ENCODE data around the gene CCDC201. TPM values are rescaled to one million over a fixed set of nuclear protein-coding genes. Genes with fewer than 3 reads are reported as not detected.

CCDC201 gene, protein sequence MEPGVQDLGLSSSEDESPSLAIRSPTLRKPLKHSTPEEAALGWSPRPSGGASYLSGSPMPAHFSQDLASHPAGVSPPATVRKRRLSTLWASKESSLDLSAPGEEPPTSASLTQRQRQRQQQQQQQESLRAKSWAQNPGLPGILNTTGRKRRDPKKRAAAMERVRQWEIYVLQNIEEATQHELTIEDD
- total RNA-seq: not detected in 2 replicates

DNA sequence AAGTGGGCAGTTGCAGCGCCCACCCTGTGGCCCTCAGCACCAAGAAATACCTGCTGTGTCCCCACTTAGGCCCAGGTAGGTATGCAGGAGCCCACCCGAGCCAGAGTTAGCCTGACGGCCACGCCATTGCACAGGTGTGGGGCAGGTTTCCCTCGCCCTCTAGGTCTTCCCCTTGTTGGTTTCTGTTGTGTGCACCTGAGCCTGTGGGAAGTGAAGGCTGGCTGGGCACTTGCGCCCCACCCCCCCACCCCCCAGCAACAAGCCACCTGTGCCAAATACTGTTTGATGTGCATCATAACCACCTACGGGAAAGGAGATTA lies at the start of gene CCDC201:
Gene CCDC201, minus strand, starts transcription at position 48 of the 320 bp plus-strand sequence. CDS start 75 bp downstream, outside the sequence.

DNA sequence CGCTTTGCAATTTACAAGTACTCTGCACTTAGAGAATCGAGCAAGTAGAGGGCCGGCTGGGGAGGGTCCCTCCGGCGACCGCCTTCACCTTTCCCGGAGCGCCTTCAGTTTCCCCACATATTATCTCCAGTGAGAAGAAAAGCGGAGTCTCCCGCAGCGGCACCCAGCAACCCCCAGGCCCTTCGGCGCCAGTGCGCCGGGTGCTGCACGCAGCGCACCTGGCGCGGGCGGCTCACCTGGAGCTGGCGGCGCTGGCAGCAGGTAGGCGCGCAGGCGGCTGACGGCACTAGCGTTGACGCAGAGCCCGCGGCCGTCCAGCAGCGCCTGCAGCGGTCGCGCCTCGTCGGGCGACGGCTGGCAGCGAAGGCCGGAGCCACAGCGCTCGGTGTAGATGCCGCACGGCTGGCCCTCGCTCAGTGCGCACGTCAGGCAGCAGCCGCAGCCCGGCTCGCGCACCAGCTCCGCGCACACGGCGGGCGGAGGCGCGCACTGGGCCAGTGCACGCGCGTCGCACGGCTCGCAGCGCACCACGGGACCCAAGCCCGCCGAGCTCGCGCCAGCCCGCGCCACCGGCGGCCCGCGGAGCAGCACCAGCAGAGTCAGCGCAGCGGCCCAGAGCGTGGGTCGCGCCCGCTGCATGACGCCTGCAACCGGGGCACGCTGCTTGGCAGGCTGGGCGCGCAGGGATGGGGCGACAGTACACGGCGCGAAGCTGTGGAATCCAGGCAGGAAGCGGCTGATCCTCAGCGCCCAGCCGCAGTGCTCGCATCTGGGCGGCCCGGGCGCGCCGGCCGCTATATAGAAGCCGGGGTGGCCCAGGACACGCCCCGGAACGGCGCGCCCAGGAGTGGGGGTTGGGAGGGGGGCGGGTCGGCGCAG lies 47.9 kb upstream of the CCDC201 start, which contains the start of gene IGFBP3:
Gene IGFBP3, minus strand, starts transcription at position 771 of the 879 bp plus-strand sequence. Its CDS starts 132 bp downstream, at position 639.

DNA sequence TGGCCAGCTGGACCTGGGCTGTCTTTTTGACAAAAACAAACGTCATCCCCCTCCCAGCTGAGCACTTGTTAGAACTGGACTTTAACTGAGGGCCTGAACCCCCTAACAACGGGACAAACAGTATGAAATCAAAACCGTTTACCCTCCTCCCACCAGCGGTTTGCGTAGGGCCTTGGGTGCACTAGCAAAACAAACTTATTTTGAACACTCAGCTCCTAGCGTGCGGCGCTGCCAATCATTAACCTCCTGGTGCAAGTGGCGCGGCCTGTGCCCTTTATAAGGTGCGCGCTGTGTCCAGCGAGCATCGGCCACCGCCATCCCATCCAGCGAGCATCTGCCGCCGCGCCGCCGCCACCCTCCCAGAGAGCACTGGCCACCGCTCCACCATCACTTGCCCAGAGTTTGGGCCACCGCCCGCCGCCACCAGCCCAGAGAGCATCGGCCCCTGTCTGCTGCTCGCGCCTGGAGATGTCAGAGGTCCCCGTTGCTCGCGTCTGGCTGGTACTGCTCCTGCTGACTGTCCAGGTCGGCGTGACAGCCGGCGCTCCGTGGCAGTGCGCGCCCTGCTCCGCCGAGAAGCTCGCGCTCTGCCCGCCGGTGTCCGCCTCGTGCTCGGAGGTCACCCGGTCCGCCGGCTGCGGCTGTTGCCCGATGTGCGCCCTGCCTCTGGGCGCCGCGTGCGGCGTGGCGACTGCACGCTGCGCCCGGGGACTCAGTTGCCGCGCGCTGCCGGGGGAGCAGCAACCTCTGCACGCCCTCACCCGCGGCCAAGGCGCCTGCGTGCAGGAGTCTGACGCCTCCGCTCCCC lies 15.5 kb upstream of the CCDC201 start, which contains the start of gene IGFBP1:
Gene IGFBP1, plus strand, starts transcription at position 304 of the 808 bp plus-strand sequence. Its CDS starts 165 bp downstream, at position 469.

Other genes starting within 250 kb of the CCDC201 start
- 0.58 TPM in 1 of 2 replicates, not detected in the other for gene IGFBP1, start 15.4 kb upstream of the CCDC201 start, total RNA-seq
- gene IGFBP3, start 48.2 kb upstream of the CCDC201 start, total RNA-seq: 134 and 277 TPM in 2 replicates